GM12878 (cell line): Measurements from ENCODE around the gene ASTL. TPM values are rescaled to one million over a fixed set of nuclear protein-coding genes. Genes with fewer than 3 reads are reported as not detected.

ENCODE experiments used
- BMI1 ChIP-seq: fragments of 450-650 bp; IDR thresholded peaks from 2 replicates; pipeline ENCODE4 v1.6.1; 2016; ENCODE audit warnings: mild to moderate bottlenecking, moderate library complexity, borderline replicate concordance
- CEBPB ChIP-seq, 2 experiments: fragments of 150-350 bp in 1 of 2; IDR thresholded peaks; 2 replicates each; pipeline ENCODE4 v1.6.1; 2012 to 2014; ENCODE audit warnings: low read depth in 2 of 2, low read length in 2 of 2, borderline replicate concordance in 1 of 2, inconsistent platforms in 1 of 2
- E2F8 ChIP-seq: fragments of 450-650 bp; IDR thresholded peaks from 2 replicates; pipeline ENCODE4 v1.6.1; 2018; ENCODE audit warnings: mild to moderate bottlenecking, low read depth, moderate library complexity; ENCODE audit not compliant: partially characterized antibody
- FOS ChIP-seq: IDR thresholded peaks from 3 replicates; pipeline ENCODE4 v1.6.1; 2011; ENCODE audit warnings: borderline replicate concordance; ENCODE audit not compliant: insufficient read length; ENCODE audit errors: extremely low read depth
- HDAC2 ChIP-seq: fragments of 200-600 bp; sonication (generic); IDR thresholded peaks from 2 replicates; pipeline ENCODE4 v1.6.1; 2017
- HDAC6 ChIP-seq: fragments of 200-600 bp; sonication (generic); IDR thresholded peaks from one replicate; pipeline ENCODE4 v1.8.0; 2017; ENCODE audit warnings: antibody characterized with exemption; ENCODE audit not compliant: unreplicated experiment
- KAT2A ChIP-seq: conservative IDR thresholded peaks from 2 replicates; pipeline ENCODE4 v1.6.1; 2011; ENCODE audit warnings: low read depth, low read length; ENCODE audit not compliant: control insufficient read depth
- KDM1A ChIP-seq: fragments of 200-600 bp; sonication (generic); IDR thresholded peaks from 2 replicates; pipeline ENCODE4 v1.6.1; 2016; ENCODE audit warnings: borderline replicate concordance
- KLF5 ChIP-seq: fragments of 450-650 bp; IDR thresholded peaks from 2 replicates; pipeline ENCODE4 v1.6.1; 2014; ENCODE audit warnings: mild to moderate bottlenecking; ENCODE audit not compliant: partially characterized antibody
- MEF2A ChIP-seq: IDR thresholded peaks from 2 replicates; pipeline ENCODE4 v1.6.1; 2011; ENCODE audit warnings: low read depth, mild to moderate bottlenecking, low read length, moderate library complexity; ENCODE audit not compliant: insufficient read depth
- NFXL1 ChIP-seq: fragments of 450-650 bp; IDR thresholded peaks from 2 replicates; pipeline ENCODE4 v1.6.1; 2017; ENCODE audit warnings: antibody characterized with exemption, mild to moderate bottlenecking, borderline replicate concordance
- NKRF ChIP-seq: fragments of 450-650 bp; conservative IDR thresholded peaks from 2 replicates; pipeline ENCODE4 v1.6.1; 2017; ENCODE audit warnings: mild to moderate bottlenecking, moderate library complexity
- PAX5 ChIP-seq: IDR thresholded peaks from 2 replicates; pipeline ENCODE4 v1.6.1; 2011; ENCODE audit warnings: low read depth, low read length, borderline replicate concordance
- PBX3 ChIP-seq: IDR thresholded peaks from 2 replicates; pipeline ENCODE4 v1.6.1; 2011; ENCODE audit warnings: mild to moderate bottlenecking, low read depth, low read length, moderate library complexity; ENCODE audit not compliant: insufficient replicate concordance
- SMC3 ChIP-seq: IDR thresholded peaks from 2 replicates; pipeline ENCODE4 v1.6.1; 2011; ENCODE audit warnings: low read length, improper control_type of control experiment, borderline replicate concordance
- SPI1 ChIP-seq: IDR thresholded peaks from 2 replicates; pipeline ENCODE4 v1.6.1; 2011; ENCODE audit warnings: low read depth, mild to moderate bottlenecking, low read length, moderate library complexity, borderline replicate concordance; ENCODE audit not compliant: insufficient read depth
- STAT3 ChIP-seq: IDR thresholded peaks from 2 replicates; pipeline ENCODE4 v1.6.1; 2011; ENCODE audit warnings: low read depth, low read length, improper control_type of control experiment
- TAF1 ChIP-seq: IDR thresholded peaks from 2 replicates; pipeline ENCODE4 v1.6.1; 2011; ENCODE audit warnings: mild to moderate bottlenecking, low read depth, low read length, borderline replicate concordance
- ZNF24 ChIP-seq: fragments of 450-650 bp; IDR thresholded peaks from 2 replicates; pipeline ENCODE4 v1.6.1; 2017; ENCODE audit warnings: antibody characterized with exemption, mild to moderate bottlenecking
- ZNF274 ChIP-seq: IDR thresholded peaks from one replicate; pipeline ENCODE4 v1.8.0; 2011; ENCODE audit not compliant: insufficient read length, insufficient read depth
- polyA plus RNA-seq, 11 experiments: library from polyadenylated mRNA; depleted of rRNA in 4 of 11; unstranded in 6 of 11; stranded (reverse) in 5 of 11; fragments of >200 nt; fragmentation: Nextera tagmentation in 4 of 11; fragmentation: Illumina TruSeq in 1 of 11; extraction: Ambion mirVana in 4 of 11; extraction: Trizol in 1 of 11; gene quantifications; 1 replicate in 1 of 11; 2 replicates in 10 of 11; pipeline versions ENCODE4 v1.2.1 to v1.2.3, GENCODE V29; 2011 to 2016; ENCODE audit warnings: inconsistent platforms in 2 of 11, missing spikeins in 2 of 11, low read depth in 1 of 11
- total RNA-seq, 4 experiments: library from RNA; depleted of rRNA in 3 of 4; stranded (reverse); fragments of >200 nt in 3 of 4; fragmentation: Illumina TruSeq in 1 of 4; extraction: Trizol in 1 of 4; gene quantifications; 2 replicates each; pipeline versions ENCODE4 v1.2.1 to v1.2.3, GENCODE V29; 2013 to 2021
- TF ChIP-seq, protein P1 (sequence below): IDR thresholded peaks from 2 replicates; pipeline ENCODE4 v1.6.1; 2012; ENCODE audit warnings: low read depth, low read length, improper control_type of control experiment

Gene ASTL
- total and polyA plus RNA-seq, 10 of the 15 experiments (the other 5 are each of a cell fraction or from before 2014, with no cell fraction given): 0.18 to 1.0 (median 0.38) TPM; not detected in 4

- TF ChIP-seq, protein P1, sequence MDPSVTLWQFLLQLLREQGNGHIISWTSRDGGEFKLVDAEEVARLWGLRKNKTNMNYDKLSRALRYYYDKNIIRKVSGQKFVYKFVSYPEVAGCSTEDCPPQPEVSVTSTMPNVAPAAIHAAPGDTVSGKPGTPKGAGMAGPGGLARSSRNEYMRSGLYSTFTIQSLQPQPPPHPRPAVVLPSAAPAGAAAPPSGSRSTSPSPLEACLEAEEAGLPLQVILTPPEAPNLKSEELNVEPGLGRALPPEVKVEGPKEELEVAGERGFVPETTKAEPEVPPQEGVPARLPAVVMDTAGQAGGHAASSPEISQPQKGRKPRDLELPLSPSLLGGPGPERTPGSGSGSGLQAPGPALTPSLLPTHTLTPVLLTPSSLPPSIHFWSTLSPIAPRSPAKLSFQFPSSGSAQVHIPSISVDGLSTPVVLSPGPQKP: no peak
- TF ChIP-seq PBX3 (peak; percentile 55), BMI1 (peak; percentile 44), STAT3 (no peak), NFXL1 (no peak), FOS (no peak), PAX5 (peak; percentile 38; the same call in 1 of the 2 replicates), KAT2A (no peak), CEBPB (IDR thresholded peaks at IDR 0.05; ENCODE audit: borderline replicate concordance in 1 of 2, low read depth in 2 of 2, low read length in 2 of 2) (no peak), E2F8 (peak; percentile 54), KDM1A (no peak), ZNF274 (no peak), ZNF24 (no peak), MEF2A (0 out of 2 replicates have a peak, but pooled peaks have one; percentile 30), NKRF (no peak), SPI1 (0 out of 2 replicates have a peak, but pooled peaks have one; percentile 13), SMC3 (peak; percentile 94), TAF1 (no peak), HDAC6 (peak; percentile 35), KLF5 (no peak), HDAC2 (no peak)
Measured at GRCh38 chr2:96138179-96139145, at the start of gene ASTL (continued).
